Measurements from ENCODE around the gene VDAC1.

- TF ChIP-seq CTCF (IDR thresholded peaks at IDR 0.05), result no peak
- TF ChIP-seq POLR2A (IDR thresholded peaks at IDR 0.05), result no peak
Measured at GRCh38 chr5:134046801-134047686, 42.3 kb upstream of the VDAC1 start.

All from esophagus squamous epithelium (tissue), 4 donors.